Measurements from ENCODE around the gene LGALS3.

LGALS3 gene

DNA sequence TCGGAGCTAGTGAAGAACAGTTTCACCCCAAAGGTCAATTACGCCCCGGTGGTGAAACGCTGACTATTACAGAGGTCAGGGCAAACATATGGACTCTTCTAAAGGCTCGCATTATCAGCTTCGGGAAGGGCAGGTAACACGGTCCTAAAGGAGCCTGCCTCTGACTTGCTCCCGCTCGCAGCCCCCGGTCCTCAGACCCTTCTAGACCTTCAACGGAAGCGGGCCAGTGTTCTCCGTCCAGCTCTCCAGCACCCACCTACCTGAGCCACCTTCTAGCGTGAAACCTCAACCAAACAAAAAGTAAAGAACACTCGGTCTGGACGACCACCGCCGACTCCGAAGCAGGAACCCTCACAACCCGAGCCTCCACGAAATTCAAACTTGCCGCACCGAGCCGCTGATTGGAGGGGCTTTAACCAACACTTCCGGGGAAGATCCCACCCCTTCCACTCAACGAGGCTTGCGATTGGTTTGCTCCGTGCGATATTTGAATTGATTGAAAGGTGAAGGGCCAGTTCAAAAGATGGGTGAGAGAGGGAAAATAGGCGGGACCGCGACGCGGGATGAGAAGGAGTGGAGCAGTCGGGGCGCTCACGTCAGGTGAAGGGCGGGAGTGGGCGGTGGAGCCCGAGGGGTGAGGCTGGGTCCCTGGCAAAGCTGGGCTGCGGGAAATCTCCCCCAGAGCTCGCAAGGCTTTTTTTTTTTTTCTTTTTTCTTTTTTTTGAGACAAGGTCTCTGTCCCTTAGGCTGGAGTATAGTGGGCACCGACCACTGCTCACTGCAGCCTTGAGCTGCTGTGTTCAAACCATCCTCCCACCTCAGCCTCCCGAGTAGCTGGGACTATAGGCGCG lies 62.4 kb downstream of the LGALS3 start, which contains the start of gene DLGAP5:
Gene DLGAP5, minus strand, starts transcription at position 383 of the 851 bp plus-strand sequence. CDS start 2,406 bp downstream, outside the sequence.
- DNase-seq (ENCODE audit: low read depth) = peak; percentile 96

DNA sequence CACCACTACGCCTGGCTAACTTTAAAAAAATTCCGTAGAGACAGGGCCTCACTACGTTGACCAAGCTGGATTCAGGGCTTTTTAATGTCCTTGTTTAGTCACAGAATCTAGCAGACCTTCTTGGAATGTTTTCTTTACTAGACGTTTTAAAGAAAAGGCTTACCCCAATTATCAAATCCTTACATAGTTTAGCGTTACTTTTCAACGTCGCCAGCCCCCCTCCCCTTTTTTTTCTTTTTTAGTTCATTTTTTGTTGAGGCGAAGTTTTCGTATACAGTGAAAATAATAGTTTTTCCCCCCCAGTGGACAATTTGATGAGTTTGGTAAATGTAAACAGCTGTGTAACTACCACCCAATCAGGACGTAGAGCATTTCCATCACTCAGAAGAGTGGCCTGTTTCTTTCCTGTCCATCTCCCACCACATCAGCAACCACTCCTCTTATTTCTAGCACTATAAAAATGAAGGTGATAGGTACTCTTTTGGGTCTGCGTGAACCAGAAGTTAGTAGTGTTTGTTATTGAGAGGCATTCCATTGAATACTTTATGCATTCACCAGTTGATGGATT lies 63.1 kb downstream of the LGALS3 start:
- no peak for DNase-seq (ENCODE audit: low read depth)

DNA sequence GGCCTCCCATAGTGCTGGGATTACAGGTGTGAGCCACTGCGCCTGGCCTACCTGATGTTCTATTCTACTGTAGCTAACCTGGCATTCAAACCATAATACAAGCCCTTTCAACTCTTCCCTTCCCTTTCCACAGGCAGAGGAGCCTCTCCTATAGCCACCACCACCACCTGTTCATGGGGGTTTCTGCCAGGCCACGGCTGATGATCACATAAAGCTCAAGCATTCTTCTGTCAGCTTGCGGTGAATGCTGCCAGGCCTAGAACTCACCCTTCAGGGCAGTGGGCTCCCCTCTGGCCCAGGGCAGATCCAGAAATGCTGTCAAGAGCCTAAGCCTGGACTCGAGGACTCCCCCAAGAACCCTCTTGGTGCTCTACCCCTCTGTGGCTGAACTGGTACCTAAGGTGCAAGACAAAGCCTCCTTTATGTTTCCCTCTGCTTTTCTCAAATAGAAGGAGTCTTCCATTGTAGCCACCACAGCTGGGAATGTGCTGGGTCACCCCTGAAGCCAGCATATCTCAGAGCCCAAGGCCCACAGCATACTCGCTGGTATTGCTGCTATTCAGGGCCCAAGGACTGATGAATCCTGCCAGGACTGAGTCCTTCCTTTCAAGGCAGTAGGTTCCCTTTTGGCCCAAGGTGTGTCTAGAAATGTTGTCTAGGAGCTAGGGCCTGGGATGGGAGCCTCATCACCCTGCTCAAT lies 65.8 kb downstream of the LGALS3 start:
- DNase-seq (ENCODE audit: low read depth) = no peak
